CD14-positive monocyte (primary cell): ENCODE measurements around the gene DEFB119. TPM values are rescaled to one million over a fixed set of nuclear protein-coding genes. Genes with fewer than 3 reads are reported as not detected.

Experiments
- DNase-seq, 3 donors: peaks; one replicate each; pipeline ENCODE4 v3.0.0-alpha.2; 2011 to 2022
- H2AFZ ChIP-seq: 2 replicates; pipeline ENCODE4 v1.6.0; 2012; ENCODE audit warnings: mild to moderate bottlenecking, low read depth, low read length, inconsistent platforms; ENCODE audit not compliant: insufficient read depth, poor library complexity, severe bottlenecking
- H3K27ac ChIP-seq, 2 donors: 1 replicate in 1 of 2; 2 replicates in 1 of 2; pipeline ENCODE4 v1.5.1; 2012 to 2013; ENCODE audit warnings: low read length in 2 of 2, control low read depth in 1 of 2, inconsistent platforms in 1 of 2, low read depth in 1 of 2, mild to moderate bottlenecking in 1 of 2
- H3K27me3 ChIP-seq, 2 donors: one replicate each; pipeline versions ENCODE4 v1.6.0 to v1.6.1; 2011 to 2013; ENCODE audit warnings: low read length in 2 of 2; ENCODE audit not compliant: control insufficient read depth in 2 of 2, insufficient read depth in 2 of 2
- H3K36me3 ChIP-seq, 2 donors: replicated peaks in 1 of 2; 1 replicate in 1 of 2; 2 replicates in 1 of 2; pipeline versions ENCODE4 v1.5.1 to v1.6.1; 2012 to 2013; ENCODE audit warnings: low read length in 2 of 2, control low read depth in 1 of 2, inconsistent platforms in 1 of 2, mild to moderate bottlenecking in 1 of 2; ENCODE audit not compliant: insufficient read depth in 2 of 2, control insufficient read depth in 1 of 2
- H3K4me1 ChIP-seq, 2 donors: 1 replicate in 1 of 2; 2 replicates in 1 of 2; pipeline versions ENCODE4 v1.5.1 to v1.6.1; 2012 to 2013; ENCODE audit warnings: low read length in 2 of 2, control low read depth in 1 of 2, inconsistent platforms in 1 of 2, mild to moderate bottlenecking in 1 of 2, moderate library complexity in 1 of 2; ENCODE audit not compliant: insufficient read depth in 2 of 2, control insufficient read depth in 1 of 2
- H3K4me2 ChIP-seq: replicated peaks from 2 replicates; pipeline ENCODE3; 2012; ENCODE audit warnings: low read length, moderate library complexity, mild to moderate bottlenecking; ENCODE audit not compliant: poor library complexity, severe bottlenecking; ENCODE audit errors: extremely low read depth
- H3K4me3 ChIP-seq, 3 experiments: fragments of 200-600 bp in 1 of 3; sonication (generic) in 1 of 3; replicated peaks in 1 of 3; 1 replicate in 2 of 3; 2 replicates in 1 of 3; pipeline ENCODE4 v1.5.1; 2011 to 2013; ENCODE audit warnings: low read length in 3 of 3, mild to moderate bottlenecking in 3 of 3, control low read depth in 2 of 3, low read depth in 2 of 3, inconsistent platforms in 1 of 3, moderate library complexity in 1 of 3
- H3K79me2 ChIP-seq: 2 replicates; pipeline ENCODE4 v1.6.0; 2012; ENCODE audit warnings: mild to moderate bottlenecking, control low read depth, inconsistent platforms, low read length, moderate library complexity; ENCODE audit not compliant: insufficient read depth
- H3K9ac ChIP-seq: 2 replicates; pipeline ENCODE4 v1.6.0; 2017; ENCODE audit warnings: low read length, mild to moderate bottlenecking; ENCODE audit not compliant: insufficient read depth, poor library complexity, severe bottlenecking
- H3K9me3 ChIP-seq, 2 donors: replicated peaks in 1 of 2; 1 replicate in 1 of 2; 2 replicates in 1 of 2; pipeline versions ENCODE4 v1.5.1 to v1.6.1; 2012 to 2013; ENCODE audit warnings: low read length in 2 of 2, control low read depth in 1 of 2; ENCODE audit not compliant: control insufficient read depth in 1 of 2, insufficient read depth in 1 of 2
- H4K20me1 ChIP-seq: 2 replicates; pipeline ENCODE4 v1.6.0; 2012; ENCODE audit warnings: mild to moderate bottlenecking, low read length, control low read depth, moderate library complexity; ENCODE audit not compliant: insufficient read depth
- H3K27ac Mint-ChIP-seq, 7 donors: one replicate each; pipeline ENCODE4 v1.8.0; 2020; ENCODE audit warnings: mild to moderate bottlenecking in 7 of 7, mixed read lengths in 7 of 7, moderate library complexity in 6 of 7, inconsistent platforms in 2 of 7
- H3K27me3 Mint-ChIP-seq, 3 donors: one replicate each; pipeline ENCODE4 v1.8.0; 2021 to 2022; ENCODE audit warnings: low read depth in 3 of 3, mild to moderate bottlenecking in 3 of 3, mixed read lengths in 3 of 3, moderate library complexity in 3 of 3, inconsistent platforms in 1 of 3
- H3K36me3 Mint-ChIP-seq, 2 donors: one replicate each; pipeline ENCODE4 v1.8.0; 2020; ENCODE audit warnings: mixed read lengths in 2 of 2, inconsistent platforms in 1 of 2, mild to moderate bottlenecking in 1 of 2
- H3K4me1 Mint-ChIP-seq: one replicate; pipeline ENCODE4 v1.8.0; 2020; ENCODE audit warnings: mild to moderate bottlenecking, mixed read lengths
- H3K4me3 Mint-ChIP-seq, 2 donors: one replicate each; pipeline ENCODE4 v1.8.0; 2020; ENCODE audit warnings: mild to moderate bottlenecking in 2 of 2, mixed read lengths in 2 of 2, moderate library complexity in 1 of 2
- H3K9me3 Mint-ChIP-seq, 7 donors: one replicate each; pipeline ENCODE4 v1.8.0; 2020 to 2022; ENCODE audit warnings: mixed read lengths in 7 of 7, mild to moderate bottlenecking in 6 of 7, moderate library complexity in 6 of 7, inconsistent platforms in 2 of 7
- WGBS: methylation state at CpG from one replicate; pipeline ENCODE4 v1.1.5; 2013; ENCODE audit warnings: missing lambda C conversion rate; ENCODE audit not compliant: insufficient coverage; 5-methylcytosine and 5-hydroxymethylcytosine counted together
- intact Hi-C, 2 donors: fragments of 100-400 bp; cut with micrococcal nuclease; formaldehyde crosslinking; loops; one replicate each; pipeline versions ENCODE4 v1.15.0 to v1.15.1; 2023
- polyA plus RNA-seq, 3 donors: library from polyadenylated mRNA; depleted of rRNA in 1 of 3; unstranded in 2 of 3; stranded (reverse) in 1 of 3; fragments of 300-500 nt in 2 of 3; fragments of >200 nt in 1 of 3; fragmentation: Illumina TruSeq in 2 of 3; gene quantifications; 1 replicate in 2 of 3; 2 replicates in 1 of 3; pipeline ENCODE4 v1.2.3, GENCODE V29; 2012 to 2021
- TF ChIP-seq, protein P1 (sequence below): fragments of 200-600 bp; IDR thresholded peaks from one replicate; pipeline ENCODE4 v1.8.0; 2022; ENCODE audit warnings: antibody characterized with exemption, mild to moderate bottlenecking

Gene DEFB119
- polyA plus RNA-seq, 3 donors = not detected

DNA sequence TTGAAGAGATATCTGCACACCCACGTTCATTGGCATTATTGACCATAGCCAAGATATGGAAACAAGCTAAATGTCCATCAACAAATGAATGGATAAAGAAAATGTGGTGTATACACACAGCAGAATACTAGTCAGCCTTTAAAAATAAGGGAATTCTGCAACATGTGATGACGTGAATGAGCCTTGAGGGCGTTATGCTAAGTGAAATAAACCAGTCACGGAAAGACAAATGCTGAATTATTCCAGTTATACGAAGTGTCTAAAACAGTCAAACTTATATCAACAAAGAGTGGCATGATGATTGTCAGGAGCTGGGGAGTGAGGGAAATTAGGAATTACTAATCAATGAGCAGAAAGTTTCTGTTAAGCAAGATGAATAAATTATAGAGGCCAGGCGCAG lies 24.0 kb upstream of the DEFB119 start:
- H3K36me3 Mint-ChIP-seq = no peaks in the 10 kb centered on the region
- no peak overlapping the region for H3K27ac Mint-ChIP-seq
- no peaks in the 10 kb centered on the region for H4K20me1 ChIP-seq
- H3K4me2 ChIP-seq = no peak overlapping the region
- H3K9ac ChIP-seq = no peak overlapping the region
- H2AFZ ChIP-seq = no peak overlapping the region
- no peak overlapping the region for H3K27ac ChIP-seq
- 83% methylated on average over 2 of the region's 6 CpGs for WGBS
- no peaks in the 10 kb centered on the region for H3K36me3 ChIP-seq
- H3K4me1 Mint-ChIP-seq = no peaks in the 10 kb centered on the region
- no peaks in the 10 kb centered on the region for H3K79me2 ChIP-seq
- no peaks in the 10 kb centered on the region for H3K4me1 ChIP-seq
- TF ChIP-seq, protein P1, sequence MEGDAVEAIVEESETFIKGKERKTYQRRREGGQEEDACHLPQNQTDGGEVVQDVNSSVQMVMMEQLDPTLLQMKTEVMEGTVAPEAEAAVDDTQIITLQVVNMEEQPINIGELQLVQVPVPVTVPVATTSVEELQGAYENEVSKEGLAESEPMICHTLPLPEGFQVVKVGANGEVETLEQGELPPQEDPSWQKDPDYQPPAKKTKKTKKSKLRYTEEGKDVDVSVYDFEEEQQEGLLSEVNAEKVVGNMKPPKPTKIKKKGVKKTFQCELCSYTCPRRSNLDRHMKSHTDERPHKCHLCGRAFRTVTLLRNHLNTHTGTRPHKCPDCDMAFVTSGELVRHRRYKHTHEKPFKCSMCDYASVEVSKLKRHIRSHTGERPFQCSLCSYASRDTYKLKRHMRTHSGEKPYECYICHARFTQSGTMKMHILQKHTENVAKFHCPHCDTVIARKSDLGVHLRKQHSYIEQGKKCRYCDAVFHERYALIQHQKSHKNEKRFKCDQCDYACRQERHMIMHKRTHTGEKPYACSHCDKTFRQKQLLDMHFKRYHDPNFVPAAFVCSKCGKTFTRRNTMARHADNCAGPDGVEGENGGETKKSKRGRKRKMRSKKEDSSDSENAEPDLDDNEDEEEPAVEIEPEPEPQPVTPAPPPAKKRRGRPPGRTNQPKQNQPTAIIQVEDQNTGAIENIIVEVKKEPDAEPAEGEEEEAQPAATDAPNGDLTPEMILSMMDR = no peak
- DNase-seq = no peak
- H3K9me3 ChIP-seq = no peaks in the 10 kb centered on the region
- peaks cover 0 to 7% (median under 1%) of the 10 kb centered on the region in 7 donors for H3K9me3 Mint-ChIP-seq
- H3K27me3 ChIP-seq = peaks cover 0 to 2% of the 10 kb centered on the region in 2 donors
- H3K27me3 Mint-ChIP-seq = peaks cover 0 to 7% (median 4%) of the 10 kb centered on the region in 3 donors
- intact Hi-C loops = no loop called here
- no peak overlapping the region for H3K4me3 Mint-ChIP-seq
- H3K4me3 ChIP-seq = no peak overlapping the region

DNA sequence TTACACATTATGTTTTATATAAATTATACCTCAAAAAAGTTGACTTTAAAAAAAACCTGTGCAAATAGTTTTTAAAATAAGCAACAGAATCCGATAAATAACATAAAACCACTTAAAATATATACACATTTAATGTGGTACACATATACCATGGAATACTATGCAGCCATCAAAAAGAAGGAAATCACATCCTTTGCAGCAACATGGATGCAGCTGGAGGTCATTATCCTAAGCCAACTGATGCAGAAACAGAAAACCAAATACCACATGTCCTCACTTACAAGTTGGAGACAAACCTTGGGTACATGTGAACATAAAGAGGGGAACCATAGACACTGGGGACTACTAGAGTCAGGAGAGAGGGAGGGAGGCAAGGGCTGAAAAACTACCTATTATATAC lies 19.6 kb upstream of the DEFB119 start:
- no peaks in the 10 kb centered on the region for H4K20me1 ChIP-seq

More for the DNA sequence above, 19.6 kb upstream of the DEFB119 start:
- Histone ChIP-seq H3K9me3 (no peaks in the 10 kb centered on the region), H3K4me2 (no peak overlapping the region), H3K27me3 (peaks cover 0 to 2% of the 10 kb centered on the region in 2 donors), H3K36me3 (no peaks in the 10 kb centered on the region), H3K4me1 (no peaks in the 10 kb centered on the region), H2AFZ (no peak overlapping the region), H3K79me2 (no peaks in the 10 kb centered on the region), H3K4me3 (no peak overlapping the region), H3K27ac (no peak overlapping the region), H3K9ac (no peak overlapping the region)
- Mint-ChIP-seq H3K9me3 (peaks cover 0 to 7% (median 3%) of the 10 kb centered on the region in 7 donors), H3K36me3 (no peaks in the 10 kb centered on the region), H3K4me3 (peak overlapping the region in 1 of 2 donors; percentile 43), H3K27ac (no peak overlapping the region), H3K27me3 (peaks cover 6 to 15% (median 9%) of the 10 kb centered on the region in 3 donors), H3K4me1 (no peaks in the 10 kb centered on the region)
- TF ChIP-seq, protein P1 = no peak
- intact Hi-C loops = no loop called here
- no peak for DNase-seq
- no CpG with 5 or more reads among the region's 1 CpG for WGBS
